Colonic mucosa (tissue), 4 donors: ENCODE measurements around the gene FOXC1. TPM values are rescaled to one million over a fixed set of nuclear protein-coding genes. Genes with fewer than 3 reads are reported as not detected.

Experiments
- DNase-seq: peaks from one replicate; pipeline ENCODE4 v3.0.0-alpha.2; 2020
- H3K27ac ChIP-seq: fragments of 200-600 bp; one replicate; pipeline ENCODE4 v1.8.0; 2021
- H3K27me3 ChIP-seq: fragments of 200-600 bp; one replicate; pipeline ENCODE4 v1.8.0; 2021
- H3K36me3 ChIP-seq: fragments of 200-600 bp; one replicate; pipeline ENCODE4 v1.8.0; 2021
- H3K4me1 ChIP-seq: fragments of 200-600 bp; one replicate; pipeline ENCODE4 v1.8.0; 2021; ENCODE audit warnings: mild to moderate bottlenecking
- H3K4me3 ChIP-seq: fragments of 200-600 bp; one replicate; pipeline ENCODE4 v1.8.0; 2021
- H3K9ac ChIP-seq, 2 donors: one replicate each; pipeline ENCODE4 v1.7.0; 2013; ENCODE audit warnings: control low read depth in 2 of 2, low read depth in 2 of 2, low read length in 2 of 2
- H3K9me3 ChIP-seq: fragments of 200-600 bp; one replicate; pipeline ENCODE4 v1.8.0; 2021
- intact Hi-C: fragments of 100-400 bp; cut with DNase I; formaldehyde crosslinking; loops from one replicate; pipeline ENCODE4 v1.14.1; 2022
- total RNA-seq, 2 donors: library from RNA; stranded (reverse); fragmentation: NEBNext Ultra II Directional in 1 of 2; extraction: Animal tissue kit (Norgen Biotek cat#: 25700) in 1 of 2; gene quantifications; one replicate each; pipeline ENCODE4 v1.2.1, GENCODE V29; 2021
- TF ChIP-seq, protein P1 (sequence below): fragments of 200-600 bp; IDR thresholded peaks from one replicate; pipeline ENCODE4 v1.8.0; 2022; ENCODE audit warnings: antibody characterized with exemption, mild to moderate bottlenecking
- donor health status: healthy.
- donor health status: DM: no; HTN: no; CAD: no.
- donor health status: DM: no; HTN: no; CAD: no.

Gene FOXC1
- total RNA-seq, 2 donors from 2014 or later: 0.69 to 1.5 TPM

DNA sequence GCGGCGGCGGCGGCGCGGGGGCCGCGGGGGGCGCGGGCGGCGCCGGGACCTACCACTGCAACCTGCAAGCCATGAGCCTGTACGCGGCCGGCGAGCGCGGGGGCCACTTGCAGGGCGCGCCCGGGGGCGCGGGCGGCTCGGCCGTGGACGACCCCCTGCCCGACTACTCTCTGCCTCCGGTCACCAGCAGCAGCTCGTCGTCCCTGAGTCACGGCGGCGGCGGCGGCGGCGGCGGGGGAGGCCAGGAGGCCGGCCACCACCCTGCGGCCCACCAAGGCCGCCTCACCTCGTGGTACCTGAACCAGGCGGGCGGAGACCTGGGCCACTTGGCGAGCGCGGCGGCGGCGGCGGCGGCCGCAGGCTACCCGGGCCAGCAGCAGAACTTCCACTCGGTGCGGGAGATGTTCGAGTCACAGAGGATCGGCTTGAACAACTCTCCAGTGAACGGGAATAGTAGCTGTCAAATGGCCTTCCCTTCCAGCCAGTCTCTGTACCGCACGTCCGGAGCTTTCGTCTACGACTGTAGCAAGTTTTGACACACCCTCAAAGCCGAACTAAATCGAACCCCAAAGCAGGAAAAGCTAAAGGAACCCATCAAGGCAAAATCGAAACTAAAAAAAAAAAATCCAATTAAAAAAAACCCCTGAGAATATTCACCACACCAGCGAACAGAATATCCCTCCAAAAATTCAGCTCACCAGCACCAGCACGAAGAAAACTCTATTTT is 2.0 kb downstream of the FOXC1 start:
- peaks cover 17% of the 10 kb centered on the region for H3K4me1 ChIP-seq
- H3K36me3 ChIP-seq: no peaks in the 10 kb centered on the region

DNA sequence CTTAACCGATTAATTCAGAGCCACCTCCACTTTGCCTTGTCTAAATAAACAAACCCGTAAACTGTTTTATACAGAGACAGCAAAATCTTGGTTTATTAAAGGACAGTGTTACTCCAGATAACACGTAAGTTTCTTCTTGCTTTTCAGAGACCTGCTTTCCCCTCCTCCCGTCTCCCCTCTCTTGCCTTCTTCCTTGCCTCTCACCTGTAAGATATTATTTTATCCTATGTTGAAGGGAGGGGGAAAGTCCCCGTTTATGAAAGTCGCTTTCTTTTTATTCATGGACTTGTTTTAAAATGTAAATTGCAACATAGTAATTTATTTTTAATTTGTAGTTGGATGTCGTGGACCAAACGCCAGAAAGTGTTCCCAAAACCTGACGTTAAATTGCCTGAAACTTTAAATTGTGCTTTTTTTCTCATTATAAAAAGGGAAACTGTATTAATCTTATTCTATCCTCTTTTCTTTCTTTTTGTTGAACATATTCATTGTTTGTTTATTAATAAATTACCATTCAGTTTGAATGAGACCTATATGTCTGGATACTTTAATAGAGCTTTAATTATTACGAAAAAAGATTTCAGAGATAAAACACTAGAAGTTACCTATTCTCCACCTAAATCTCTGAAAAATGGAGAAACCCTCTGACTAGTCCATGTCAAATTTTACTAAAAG is 2.7 kb downstream of the FOXC1 start:
- H3K27me3 ChIP-seq: peaks cover 67% of the 10 kb centered on the region
- TF ChIP-seq, protein P1, sequence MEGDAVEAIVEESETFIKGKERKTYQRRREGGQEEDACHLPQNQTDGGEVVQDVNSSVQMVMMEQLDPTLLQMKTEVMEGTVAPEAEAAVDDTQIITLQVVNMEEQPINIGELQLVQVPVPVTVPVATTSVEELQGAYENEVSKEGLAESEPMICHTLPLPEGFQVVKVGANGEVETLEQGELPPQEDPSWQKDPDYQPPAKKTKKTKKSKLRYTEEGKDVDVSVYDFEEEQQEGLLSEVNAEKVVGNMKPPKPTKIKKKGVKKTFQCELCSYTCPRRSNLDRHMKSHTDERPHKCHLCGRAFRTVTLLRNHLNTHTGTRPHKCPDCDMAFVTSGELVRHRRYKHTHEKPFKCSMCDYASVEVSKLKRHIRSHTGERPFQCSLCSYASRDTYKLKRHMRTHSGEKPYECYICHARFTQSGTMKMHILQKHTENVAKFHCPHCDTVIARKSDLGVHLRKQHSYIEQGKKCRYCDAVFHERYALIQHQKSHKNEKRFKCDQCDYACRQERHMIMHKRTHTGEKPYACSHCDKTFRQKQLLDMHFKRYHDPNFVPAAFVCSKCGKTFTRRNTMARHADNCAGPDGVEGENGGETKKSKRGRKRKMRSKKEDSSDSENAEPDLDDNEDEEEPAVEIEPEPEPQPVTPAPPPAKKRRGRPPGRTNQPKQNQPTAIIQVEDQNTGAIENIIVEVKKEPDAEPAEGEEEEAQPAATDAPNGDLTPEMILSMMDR: no peak
- peaks cover 10% of the 10 kb centered on the region for H3K4me1 ChIP-seq
- intact Hi-C loops: no loop called here
- H3K27ac ChIP-seq: no peak overlapping the region
- H3K9me3 ChIP-seq: no peaks in the 10 kb centered on the region
- no peaks in the 10 kb centered on the region for H3K36me3 ChIP-seq
- H3K9ac ChIP-seq: no peak overlapping the region
- H3K4me3 ChIP-seq: peak overlapping the region; percentile 31
- no peak for DNase-seq

More for the DNA sequence above, 2.0 kb downstream of the FOXC1 start:
- Histone ChIP-seq H3K4me3 (peak overlapping the region; percentile 31), H3K27ac (no peak overlapping the region), H3K27me3 (peaks cover 72% of the 10 kb centered on the region), H3K9ac (peak overlapping the region in 1 of 2 donors; percentile 24), H3K9me3 (no peaks in the 10 kb centered on the region)
- TF ChIP-seq, protein P1: no peak
- intact Hi-C loops: no loop called here
- no peak for DNase-seq

DNA sequence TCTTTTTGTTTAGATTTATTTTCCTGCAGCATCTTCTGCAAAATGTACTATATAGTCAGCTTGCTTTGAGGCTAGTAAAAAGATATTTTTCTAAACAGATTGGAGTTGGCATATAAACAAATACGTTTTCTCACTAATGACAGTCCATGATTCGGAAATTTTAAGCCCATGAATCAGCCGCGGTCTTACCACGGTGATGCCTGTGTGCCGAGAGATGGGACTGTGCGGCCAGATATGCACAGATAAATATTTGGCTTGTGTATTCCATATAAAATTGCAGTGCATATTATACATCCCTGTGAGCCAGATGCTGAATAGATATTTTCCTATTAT is 3.2 kb downstream of the FOXC1 start:
- no peaks in the 10 kb centered on the region for H3K36me3 ChIP-seq
- H3K4me1 ChIP-seq: peaks cover 10% of the 10 kb centered on the region
- DNase-seq: no peak
- H3K9me3 ChIP-seq: no peaks in the 10 kb centered on the region
- intact Hi-C loops: no loop called here
- H3K4me3 ChIP-seq: no peak overlapping the region
- no peak overlapping the region for H3K9ac ChIP-seq
- TF ChIP-seq, protein P1: no peak
- no peak overlapping the region for H3K27ac ChIP-seq
- peaks cover 67% of the 10 kb centered on the region for H3K27me3 ChIP-seq

DNA sequence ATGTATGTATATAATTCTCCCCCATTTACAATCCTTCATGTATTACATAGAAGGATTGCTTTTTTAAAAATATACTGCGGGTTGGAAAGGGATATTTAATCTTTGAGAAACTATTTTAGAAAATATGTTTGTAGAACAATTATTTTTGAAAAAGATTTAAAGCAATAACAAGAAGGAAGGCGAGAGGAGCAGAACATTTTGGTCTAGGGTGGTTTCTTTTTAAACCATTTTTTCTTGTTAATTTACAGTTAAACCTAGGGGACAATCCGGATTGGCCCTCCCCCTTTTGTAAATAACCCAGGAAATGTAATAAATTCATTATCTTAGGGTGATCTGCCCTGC is 3.6 kb downstream of the FOXC1 start:
- H3K27ac ChIP-seq: no peak overlapping the region
- no peak for DNase-seq
- no peak overlapping the region for H3K4me3 ChIP-seq
- H3K4me1 ChIP-seq: peaks cover 10% of the 10 kb centered on the region
- H3K9ac ChIP-seq: no peak overlapping the region
- H3K27me3 ChIP-seq: peaks cover 67% of the 10 kb centered on the region
- intact Hi-C loops: no loop called here
- H3K36me3 ChIP-seq: no peaks in the 10 kb centered on the region
- TF ChIP-seq, protein P1: no peak
- H3K9me3 ChIP-seq: no peaks in the 10 kb centered on the region

DNA sequence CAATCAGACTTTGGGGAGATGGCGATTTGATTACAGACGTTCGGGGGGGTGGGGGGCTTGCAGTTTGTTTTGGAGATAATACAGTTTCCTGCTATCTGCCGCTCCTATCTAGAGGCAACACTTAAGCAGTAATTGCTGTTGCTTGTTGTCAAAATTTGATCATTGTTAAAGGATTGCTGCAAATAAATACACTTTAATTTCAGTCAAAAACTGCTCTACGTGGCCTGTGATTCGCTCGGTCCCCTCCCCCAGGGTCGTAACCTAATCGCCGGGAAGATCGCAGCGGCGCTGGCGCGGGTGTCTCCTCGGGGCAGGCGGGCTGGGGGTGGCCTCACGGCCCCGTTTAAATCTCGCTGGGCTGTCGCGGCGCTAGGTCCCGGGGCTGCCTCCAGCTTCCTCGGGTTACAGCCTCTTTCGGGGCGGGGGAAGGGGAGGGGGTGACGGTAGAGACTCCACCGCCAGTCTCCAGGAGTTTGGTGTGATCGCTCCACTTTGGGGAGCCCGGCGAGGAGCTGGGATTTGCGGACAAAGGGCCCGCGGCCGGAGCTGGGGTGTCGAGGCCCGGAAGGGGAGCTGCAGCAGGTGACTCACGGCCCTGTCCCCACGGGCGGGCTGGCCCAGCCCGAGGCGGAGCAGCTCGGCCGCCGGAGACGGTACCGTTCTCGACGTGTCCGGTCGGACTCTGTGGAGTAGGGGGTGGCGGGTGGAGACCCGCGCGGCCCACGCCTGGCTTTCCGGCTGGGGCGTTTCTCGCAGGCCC is 4.2 kb downstream of the FOXC1 start:
- Histone ChIP-seq H3K27me3 (peaks cover 62% of the 10 kb centered on the region), H3K4me3 (peak overlapping the region; percentile 12), H3K4me1 (peaks cover 10% of the 10 kb centered on the region), H3K36me3 (no peaks in the 10 kb centered on the region), H3K9ac (no peak overlapping the region), H3K9me3 (no peaks in the 10 kb centered on the region), H3K27ac (no peak overlapping the region)
- intact Hi-C loops: no loop called here
- DNase-seq: no peak
- TF ChIP-seq, protein P1: no peak
